ENCODE measurements around the gene ADISSP. TPM values are rescaled to one million over a fixed set of nuclear protein-coding genes. Genes with fewer than 3 reads are reported as not detected.

The ADISSP gene
- total and polyA plus RNA-seq, 2 experiments from 2014 or later: 24.1 to 38.5 TPM

DNA sequence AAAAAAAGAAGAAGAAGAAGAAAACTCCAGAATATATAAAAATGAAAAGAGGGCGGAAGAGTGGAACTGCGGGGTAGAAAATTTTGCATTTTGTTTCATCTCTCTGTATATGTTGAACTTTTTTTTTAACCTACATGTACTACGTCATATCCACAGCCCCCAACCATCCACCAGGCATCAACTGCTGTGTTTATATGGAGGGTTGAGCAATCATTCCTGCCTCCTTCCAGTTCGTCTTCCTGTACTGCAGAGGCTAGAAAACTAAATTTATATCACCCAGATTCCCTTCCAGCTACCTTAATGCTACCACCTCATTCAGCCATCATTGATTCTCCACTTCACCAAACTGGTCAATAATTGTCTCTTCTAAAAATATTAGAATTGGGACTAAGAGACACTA is 45.6 kb downstream of the ADISSP start:
- DNase-seq (ENCODE audit: low read depth in 1 of 2, low spot score in 1 of 2): no peak
- Histone ChIP-seq H3K4me1 (ENCODE audit: low read depth) (no peaks in the 10 kb centered on the region), H3K9me3 (ENCODE audit: low read depth) (no peaks in the 10 kb centered on the region), H3K4me3 (no peak overlapping the region), H3K27ac (no peak overlapping the region), H3K36me3 (no peaks in the 10 kb centered on the region), H3K27me3 (peaks cover 11% of the 10 kb centered on the region)
- TF ChIP-seq, protein P1, sequence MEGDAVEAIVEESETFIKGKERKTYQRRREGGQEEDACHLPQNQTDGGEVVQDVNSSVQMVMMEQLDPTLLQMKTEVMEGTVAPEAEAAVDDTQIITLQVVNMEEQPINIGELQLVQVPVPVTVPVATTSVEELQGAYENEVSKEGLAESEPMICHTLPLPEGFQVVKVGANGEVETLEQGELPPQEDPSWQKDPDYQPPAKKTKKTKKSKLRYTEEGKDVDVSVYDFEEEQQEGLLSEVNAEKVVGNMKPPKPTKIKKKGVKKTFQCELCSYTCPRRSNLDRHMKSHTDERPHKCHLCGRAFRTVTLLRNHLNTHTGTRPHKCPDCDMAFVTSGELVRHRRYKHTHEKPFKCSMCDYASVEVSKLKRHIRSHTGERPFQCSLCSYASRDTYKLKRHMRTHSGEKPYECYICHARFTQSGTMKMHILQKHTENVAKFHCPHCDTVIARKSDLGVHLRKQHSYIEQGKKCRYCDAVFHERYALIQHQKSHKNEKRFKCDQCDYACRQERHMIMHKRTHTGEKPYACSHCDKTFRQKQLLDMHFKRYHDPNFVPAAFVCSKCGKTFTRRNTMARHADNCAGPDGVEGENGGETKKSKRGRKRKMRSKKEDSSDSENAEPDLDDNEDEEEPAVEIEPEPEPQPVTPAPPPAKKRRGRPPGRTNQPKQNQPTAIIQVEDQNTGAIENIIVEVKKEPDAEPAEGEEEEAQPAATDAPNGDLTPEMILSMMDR (IDR thresholded peaks at IDR 0.05; ENCODE audit: low read depth, low read length): no peak

GRCh38 chr20:3720626-3721025 is 46.9 kb downstream of the ADISSP start:
- no peaks in the 10 kb centered on the region for H3K36me3 ChIP-seq
- no peak overlapping the region for H3K27ac ChIP-seq
- H3K27me3 ChIP-seq: peaks cover 5% of the 10 kb centered on the region
- H3K4me1 ChIP-seq (ENCODE audit: low read depth): no peaks in the 10 kb centered on the region
- no peak overlapping the region for H3K4me3 ChIP-seq
- no peaks in the 10 kb centered on the region for H3K9me3 ChIP-seq (ENCODE audit: low read depth)
- no peak for DNase-seq (ENCODE audit: low read depth in 1 of 2, low spot score in 1 of 2)
- TF ChIP-seq, protein P1 (IDR thresholded peaks at IDR 0.05; ENCODE audit: low read depth, low read length): no peak

- Histone ChIP-seq H3K9me3 (ENCODE audit: low read depth) (no peaks in the 10 kb centered on the region), H3K36me3 (no peaks in the 10 kb centered on the region), H3K27ac (no peak overlapping the region), H3K4me1 (ENCODE audit: low read depth) (no peaks in the 10 kb centered on the region), H3K27me3 (peaks cover 5% of the 10 kb centered on the region), H3K4me3 (no peak overlapping the region)
- DNase-seq (ENCODE audit: low read depth in 1 of 2, low spot score in 1 of 2): no peak
- TF ChIP-seq, protein P1 (IDR thresholded peaks at IDR 0.05; ENCODE audit: low read depth, low read length): no peak
Observed at GRCh38 chr20:3720068-3720467, 47.5 kb downstream of the ADISSP start.

GRCh38 chr20:3719046-3719445 is 48.5 kb downstream of the ADISSP start:
- H3K4me3 ChIP-seq: no peak overlapping the region
- H3K36me3 ChIP-seq: no peaks in the 10 kb centered on the region
- no peaks in the 10 kb centered on the region for H3K9me3 ChIP-seq (ENCODE audit: low read depth)
- DNase-seq (ENCODE audit: low read depth in 1 of 2, low spot score in 1 of 2): no peak
- H3K27me3 ChIP-seq: peaks cover 5% of the 10 kb centered on the region
- no peaks in the 10 kb centered on the region for H3K4me1 ChIP-seq (ENCODE audit: low read depth)
- H3K27ac ChIP-seq: no peak overlapping the region
- TF ChIP-seq, protein P1 (IDR thresholded peaks at IDR 0.05; ENCODE audit: low read depth, low read length): no peak

- Histone ChIP-seq H3K36me3 (no peaks in the 10 kb centered on the region), H3K4me1 (ENCODE audit: low read depth) (no peaks in the 10 kb centered on the region), H3K27me3 (peaks cover 5% of the 10 kb centered on the region), H3K9me3 (ENCODE audit: low read depth) (no peaks in the 10 kb centered on the region), H3K27ac (no peak overlapping the region), H3K4me3 (no peak overlapping the region)
- TF ChIP-seq, protein P1 (IDR thresholded peaks at IDR 0.05; ENCODE audit: low read depth, low read length): peak; percentile 85
- DNase-seq (ENCODE audit: low read depth in 1 of 2, low spot score in 1 of 2): peak; percentile 64 to 65
Observed at GRCh38 chr20:3716195-3716834, 51.2 kb downstream of the ADISSP start.

All from cardiac muscle cell (in vitro differentiated cells and primary cell).